Ectodermal cell (in vitro differentiated cells): ENCODE measurements around the gene AIG1.

ENCODE experiments used
- H3K27ac ChIP-seq: 2 replicates; pipeline ENCODE4 v1.7.0; 2013; ENCODE audit warnings: mild to moderate bottlenecking, low read depth, low read length; ENCODE audit not compliant: insufficient read depth, poor library complexity, severe bottlenecking
- H3K27me3 ChIP-seq: 2 replicates; pipeline ENCODE4 v1.7.0; 2013; ENCODE audit warnings: mild to moderate bottlenecking, low read length; ENCODE audit not compliant: insufficient read depth, control insufficient read depth, poor library complexity, severe bottlenecking
- H3K36me3 ChIP-seq: one replicate; pipeline ENCODE4 v1.7.0; 2013; ENCODE audit warnings: low read length; ENCODE audit not compliant: control insufficient read depth, insufficient read depth
- H3K4me1 ChIP-seq: one replicate; pipeline ENCODE4 v1.7.0; 2013; ENCODE audit warnings: low read length; ENCODE audit not compliant: control insufficient read depth, insufficient read depth
- H3K4me3 ChIP-seq: 2 replicates; pipeline ENCODE4 v1.7.0; 2013; ENCODE audit warnings: low read depth, low read length, control low read depth; ENCODE audit not compliant: insufficient read depth
- H3K9me3 ChIP-seq: 2 replicates; pipeline ENCODE4 v1.7.0; 2013; ENCODE audit warnings: mild to moderate bottlenecking, low read length, moderate library complexity; ENCODE audit not compliant: control insufficient read depth
- WGBS, 2 experiments: methylation state at CpG; one replicate each; pipeline ENCODE4 v1.1.7; 2013; ENCODE audit warnings: missing lambda C conversion rate in 2 of 2; 5-methylcytosine and 5-hydroxymethylcytosine counted together

Gene AIG1

DNA sequence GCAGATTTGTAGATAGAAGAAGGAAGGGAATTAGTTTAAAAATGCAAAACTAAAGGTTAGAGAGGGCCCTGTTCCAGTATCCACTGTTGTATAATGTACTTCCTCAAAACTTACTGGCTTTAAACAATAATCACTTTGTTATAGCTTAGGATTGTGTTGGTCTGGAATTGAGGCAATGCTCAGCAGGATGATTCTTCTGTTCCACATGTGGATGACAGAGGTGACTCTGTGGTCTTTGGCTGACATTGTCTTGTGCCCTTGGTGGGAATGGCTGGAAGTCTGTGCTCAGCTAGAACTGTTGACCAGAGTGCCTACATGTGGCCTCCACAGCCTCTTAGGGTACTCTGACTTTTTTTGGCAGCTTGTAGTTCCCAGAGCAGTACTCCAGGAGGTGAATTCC, 143.4 kb downstream of the AIG1 start:
- H3K27me3 ChIP-seq: no peaks in the 10 kb centered on the region

DNA sequence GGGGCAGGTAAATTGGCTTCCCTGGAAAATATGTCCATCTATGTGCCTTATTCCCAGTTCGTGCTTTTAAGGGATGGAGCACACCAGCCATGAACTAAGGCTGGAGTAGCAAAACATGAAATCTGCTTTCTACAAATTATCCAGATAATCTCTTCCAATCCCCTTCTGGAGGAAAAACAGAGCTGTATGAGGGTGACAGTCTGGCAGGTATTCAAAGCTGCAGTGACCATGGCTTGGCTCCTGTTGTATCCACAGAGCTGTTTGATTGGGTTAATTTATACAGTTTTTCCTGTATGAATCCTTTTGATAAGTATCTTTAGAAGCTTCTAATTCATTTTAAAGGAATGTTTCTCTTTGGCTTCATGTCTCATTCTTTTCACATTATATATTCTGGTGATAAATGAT, 144.4 kb downstream of the AIG1 start:
- Histone ChIP-seq H3K9me3 (no peaks in the 10 kb centered on the region), H3K4me1 (no peaks in the 10 kb centered on the region), H3K27me3 (no peaks in the 10 kb centered on the region), H3K4me3 (no peak overlapping the region), H3K36me3 (no peaks in the 10 kb centered on the region), H3K27ac (no peak overlapping the region)
- 95 to 100% methylated on average over 1 of the region's 1 CpG for WGBS, 2 experiments

More for the DNA sequence above, 143.4 kb downstream of the AIG1 start:
- no peaks in the 10 kb centered on the region for H3K36me3 ChIP-seq
- H3K4me3 ChIP-seq: no peak overlapping the region
- no peak overlapping the region for H3K27ac ChIP-seq
- no peaks in the 10 kb centered on the region for H3K4me1 ChIP-seq
- no peaks in the 10 kb centered on the region for H3K9me3 ChIP-seq

DNA sequence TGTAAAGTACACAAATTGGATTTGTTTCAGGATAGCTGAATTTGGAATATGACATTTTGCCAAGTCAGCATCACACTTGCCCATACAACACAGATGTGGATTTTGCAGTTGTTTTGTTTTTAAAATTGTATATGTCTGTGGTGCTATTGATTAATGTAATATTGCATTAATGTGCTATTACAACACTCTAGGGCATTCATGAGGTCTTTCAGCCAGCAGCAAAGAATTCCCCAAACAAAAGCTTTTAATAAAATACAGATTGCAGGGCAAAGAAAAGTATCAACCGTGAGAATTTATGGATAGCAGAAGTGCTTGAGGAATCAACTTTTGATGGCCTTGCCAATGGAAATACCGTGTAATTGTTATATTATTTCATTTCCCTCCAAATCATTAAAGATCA, 144.9 kb downstream of the AIG1 start:
- Histone ChIP-seq H3K9me3 (no peaks in the 10 kb centered on the region), H3K36me3 (no peaks in the 10 kb centered on the region), H3K27me3 (no peaks in the 10 kb centered on the region), H3K4me3 (no peak overlapping the region), H3K4me1 (no peaks in the 10 kb centered on the region), H3K27ac (no peak overlapping the region)
- WGBS, 2 experiments: 90 to 100% methylated on average over 1 of the region's 2 CpGs

DNA sequence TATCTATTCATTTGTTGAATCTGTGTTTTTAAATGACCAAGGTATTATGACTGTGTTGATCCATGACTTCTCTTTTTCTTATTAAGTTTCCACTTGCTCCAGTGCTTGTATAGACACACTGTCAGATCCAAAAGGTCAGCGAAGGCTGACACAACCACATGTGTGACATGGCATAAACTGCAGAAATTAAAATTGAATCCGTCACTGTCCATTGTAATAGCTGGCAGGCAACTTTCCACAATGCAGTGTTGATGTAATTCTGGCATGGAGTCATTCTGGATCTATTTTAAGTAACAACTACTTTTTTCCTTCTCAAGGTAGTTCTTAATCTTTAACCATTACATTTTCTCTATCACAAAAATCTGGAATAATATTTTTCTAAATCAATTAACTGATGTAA, 145.3 kb downstream of the AIG1 start:
- H3K9me3 ChIP-seq: no peaks in the 10 kb centered on the region
- no peaks in the 10 kb centered on the region for H3K27me3 ChIP-seq
- H3K36me3 ChIP-seq: no peaks in the 10 kb centered on the region
- no peak overlapping the region for H3K27ac ChIP-seq
- no peak overlapping the region for H3K4me3 ChIP-seq
- H3K4me1 ChIP-seq: no peaks in the 10 kb centered on the region
- 86 to 93% methylated on average over 2 of the region's 2 CpGs for WGBS, 2 experiments

DNA sequence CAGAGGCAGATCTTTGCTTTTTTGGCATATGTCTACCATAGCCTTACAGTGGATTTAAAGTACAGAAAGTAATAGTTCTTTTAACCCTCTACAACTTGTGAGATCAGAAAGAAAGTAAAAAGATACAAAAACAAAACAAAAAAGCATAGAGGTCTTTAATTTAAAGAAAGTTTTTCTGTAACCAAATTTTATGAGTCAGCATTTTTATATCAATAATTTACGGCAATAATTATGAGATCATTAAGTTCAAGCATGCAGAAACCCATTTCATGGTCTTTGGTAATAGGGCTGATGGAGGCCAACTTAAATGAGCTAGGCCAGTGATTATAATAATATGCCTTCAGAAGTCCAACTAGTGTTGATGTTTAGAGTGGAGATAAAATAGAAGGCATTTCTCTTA, 145.9 kb downstream of the AIG1 start:
- H3K27ac ChIP-seq: no peak overlapping the region
- no peaks in the 10 kb centered on the region for H3K4me1 ChIP-seq
- WGBS, 2 experiments: 100% methylated on average over 1 of the region's 1 CpG; no CpG with 5 or more reads in 1 of the 2 experiments
- H3K36me3 ChIP-seq: no peaks in the 10 kb centered on the region
- H3K9me3 ChIP-seq: no peaks in the 10 kb centered on the region
- H3K4me3 ChIP-seq: no peak overlapping the region
- H3K27me3 ChIP-seq: no peaks in the 10 kb centered on the region

DNA sequence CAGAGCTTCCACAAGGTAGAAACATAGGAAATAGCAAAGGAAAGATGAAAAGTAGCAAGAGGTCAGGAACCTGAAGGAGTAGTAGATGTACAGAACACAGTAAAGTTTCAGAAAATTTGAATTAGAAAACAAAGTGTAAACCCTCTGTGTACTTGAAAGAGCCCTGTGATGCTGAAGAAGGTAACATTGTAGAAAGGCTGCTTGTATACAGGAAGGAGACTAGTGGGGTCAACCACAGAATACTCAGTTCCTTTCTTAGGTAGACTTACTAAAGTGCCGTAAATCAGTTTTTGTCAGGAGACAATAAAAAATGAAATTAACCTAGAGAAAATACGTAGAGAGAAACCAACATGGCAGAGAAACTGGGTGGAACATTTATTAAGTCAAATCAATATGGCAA, 149.7 kb downstream of the AIG1 start:
- Histone ChIP-seq H3K4me1 (no peaks in the 10 kb centered on the region), H3K27me3 (no peaks in the 10 kb centered on the region), H3K4me3 (no peak overlapping the region), H3K36me3 (no peaks in the 10 kb centered on the region), H3K27ac (no peak overlapping the region), H3K9me3 (no peaks in the 10 kb centered on the region)
- WGBS, 2 experiments: 91 to 96% methylated on average over 2 of the region's 2 CpGs

DNA sequence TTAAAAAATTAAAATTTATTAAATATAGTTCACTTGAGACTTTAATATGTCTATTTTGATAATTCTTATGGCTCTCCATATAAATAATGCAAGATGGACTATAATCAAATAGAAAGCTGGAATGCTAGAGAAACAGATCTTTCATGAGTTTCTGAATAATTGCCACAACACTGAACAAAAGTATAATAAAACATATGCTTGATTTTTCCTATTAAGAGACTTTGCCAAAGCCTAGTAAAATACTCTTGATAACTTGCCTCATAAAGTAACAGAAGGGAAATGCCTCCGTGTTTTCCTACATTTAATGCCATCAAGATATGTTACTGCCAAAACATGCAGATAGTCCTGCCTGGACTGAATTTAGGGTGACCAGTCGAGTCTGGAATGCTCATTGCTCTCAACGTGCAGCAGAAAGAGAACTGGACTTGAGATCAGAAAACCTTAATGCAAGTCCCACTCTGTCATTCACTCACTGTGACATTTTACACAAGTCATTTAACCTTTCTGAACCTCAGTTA, 153.2 kb downstream of the AIG1 start:
- no peaks in the 10 kb centered on the region for H3K9me3 ChIP-seq

DNA sequence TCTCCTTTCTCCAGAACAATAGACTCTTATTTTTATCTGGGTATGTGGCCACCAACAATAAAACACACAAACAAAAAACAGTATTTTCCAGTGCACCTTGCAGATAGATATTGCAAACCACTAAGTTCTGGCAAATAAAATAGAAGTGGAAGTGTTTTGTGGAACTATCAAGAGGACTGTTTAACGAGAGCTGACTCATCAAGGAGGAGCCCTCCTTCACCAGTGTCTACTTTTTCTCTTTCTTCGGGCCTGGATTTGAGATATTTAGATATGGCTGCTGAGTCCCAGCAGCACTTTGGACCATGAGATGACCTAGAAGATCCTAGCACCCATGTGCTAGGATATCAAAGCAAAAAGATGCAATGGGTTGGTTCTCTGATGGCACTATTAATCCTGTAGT, 154.7 kb downstream of the AIG1 start:
- Histone ChIP-seq H3K4me3 (no peak overlapping the region), H3K9me3 (no peaks in the 10 kb centered on the region), H3K36me3 (no peaks in the 10 kb centered on the region), H3K27me3 (no peaks in the 10 kb centered on the region), H3K4me1 (no peaks in the 10 kb centered on the region), H3K27ac (no peak overlapping the region)
- WGBS, 2 experiments: 90 to 92% methylated on average over 2 of the region's 2 CpGs

More for the DNA sequence above, 153.2 kb downstream of the AIG1 start:
- no peaks in the 10 kb centered on the region for H3K36me3 ChIP-seq
- H3K27me3 ChIP-seq: no peaks in the 10 kb centered on the region
- no peak overlapping the region for H3K27ac ChIP-seq
- no peak overlapping the region for H3K4me3 ChIP-seq
- WGBS, 2 experiments: 91 to 94% methylated on average over 3 of the region's 3 CpGs
- no peaks in the 10 kb centered on the region for H3K4me1 ChIP-seq

DNA sequence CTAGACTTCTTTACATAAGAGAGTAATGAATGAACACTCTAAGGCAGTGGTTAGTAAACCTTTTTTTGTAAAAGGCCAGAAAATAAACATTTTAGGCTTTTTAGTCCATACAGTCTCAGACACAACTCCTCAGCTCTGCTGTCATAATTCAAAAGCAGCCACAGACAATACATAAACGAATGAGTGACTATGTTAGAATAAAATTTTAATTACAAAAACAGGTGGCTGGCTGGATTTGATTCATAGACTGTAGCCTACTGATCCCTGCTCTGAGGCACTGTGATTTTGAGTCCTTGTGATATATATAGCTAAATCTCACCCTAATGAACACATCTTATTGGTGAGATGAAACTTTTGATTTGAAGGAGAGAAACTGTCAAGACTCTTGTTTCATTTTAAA, 155.1 kb downstream of the AIG1 start:
- Histone ChIP-seq H3K9me3 (no peaks in the 10 kb centered on the region), H3K36me3 (no peaks in the 10 kb centered on the region), H3K27me3 (no peaks in the 10 kb centered on the region), H3K4me3 (no peak overlapping the region), H3K4me1 (no peaks in the 10 kb centered on the region), H3K27ac (no peak overlapping the region)
- 60 to 83% methylated on average over 1 of the region's 1 CpG for WGBS, 2 experiments

DNA sequence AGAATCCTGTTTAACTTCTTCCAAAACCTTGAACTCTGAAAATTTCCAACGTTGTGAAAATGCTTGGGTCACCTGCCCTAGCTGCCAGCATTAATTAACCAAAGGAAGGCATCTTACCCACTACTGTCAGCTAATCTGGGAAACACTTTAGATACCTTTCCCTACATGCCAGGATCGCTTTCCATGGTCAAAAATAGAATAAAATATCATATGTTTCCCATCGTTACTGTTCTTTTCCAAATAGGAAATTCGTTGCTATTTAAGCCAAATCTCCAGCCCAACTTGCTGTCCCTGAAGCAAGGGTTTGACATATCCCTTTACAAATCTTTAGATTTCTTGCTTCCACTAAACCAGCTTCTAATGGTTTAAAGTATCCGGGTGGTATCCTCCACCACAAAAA, 157.5 kb downstream of the AIG1 start:
- Histone ChIP-seq H3K4me1 (no peaks in the 10 kb centered on the region), H3K9me3 (no peaks in the 10 kb centered on the region), H3K27me3 (no peaks in the 10 kb centered on the region), H3K4me3 (no peak overlapping the region), H3K27ac (no peak overlapping the region), H3K36me3 (no peaks in the 10 kb centered on the region)
- 91 to 97% methylated on average over 5 of the region's 5 CpGs for WGBS, 2 experiments

DNA sequence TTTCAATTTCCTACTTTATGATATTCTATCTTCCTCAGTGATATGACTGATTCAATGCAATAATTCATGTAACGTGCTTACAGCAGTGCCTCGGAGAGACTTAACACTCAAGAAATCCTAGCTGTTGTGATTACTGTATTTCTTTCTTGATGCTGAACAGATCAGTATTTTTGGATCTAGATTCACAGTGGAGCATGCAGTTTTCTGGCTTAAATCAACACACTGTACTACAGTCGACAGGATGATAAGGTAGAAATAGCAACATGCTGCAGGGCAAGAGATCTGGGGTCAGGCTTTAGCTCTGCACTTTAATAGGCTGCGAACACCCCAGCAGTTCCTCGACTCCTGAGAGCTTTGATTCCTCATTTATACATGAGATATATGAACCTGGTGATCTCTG, 161.0 kb downstream of the AIG1 start:
- 92% methylated on average over 5 of the region's 5 CpGs for WGBS, 2 experiments
- Histone ChIP-seq H3K4me3 (no peak overlapping the region), H3K27ac (no peak overlapping the region), H3K27me3 (no peaks in the 10 kb centered on the region), H3K9me3 (no peaks in the 10 kb centered on the region), H3K36me3 (no peaks in the 10 kb centered on the region), H3K4me1 (no peaks in the 10 kb centered on the region)
